A673 (cell line): ENCODE results near the gene GPHN. TPM values are rescaled to one million over a fixed set of nuclear protein-coding genes. Genes with fewer than 3 reads are reported as not detected.
A peak's percentile ranks its signal among the peaks of the same experiment; 100 is the strongest.

Source experiments
- BruUV-seq: library from RNA; stranded (reverse); fragments of 400-500 nt; replicated peaks from 2 replicates; lab custom pipeline; 2021; lab: Mats Ljungman, UMichigan
- CTCF ChIA-PET: fragments of 300-600 bp; sonication (Branson Sonifier 250); formaldehyde crosslinking; loops from one replicate; lab custom pipeline; 2022; ENCODE audit warnings: antibody characterized with exemption; lab: Charles Lee
- POLR2A ChIA-PET: fragments of 300-600 bp; sonication (Branson Sonifier 250); formaldehyde crosslinking; loops from one replicate; lab custom pipeline; 2022; ENCODE audit warnings: antibody characterized with exemption; ENCODE audit not compliant: low non-redundant PET; lab: Charles Lee
- DNase-seq: peaks from one replicate; pipeline ENCODE4 v3.0.0-alpha.2; 2015; ENCODE audit warnings: low spot score
- H3K27ac ChIP-seq: fragments of 200-600 bp; sonication (generic); 2 replicates; pipeline ENCODE4 v1.5.1; 2016; ENCODE audit warnings: mixed run types, low read depth, mild to moderate bottlenecking, mixed read lengths, antibody characterized with exemption, low read length; ENCODE audit not compliant: poor library complexity, severe bottlenecking
- H3K27me3 ChIP-seq: fragments of 200-600 bp; sonication (generic); replicated peaks from 2 replicates; pipeline ENCODE4 v1.6.1; 2017; ENCODE audit warnings: mixed run types, low read depth, mild to moderate bottlenecking, mixed read lengths, antibody characterized with exemption, low read length; ENCODE audit not compliant: insufficient read depth, poor library complexity
- H3K36me3 ChIP-seq: fragments of 200-600 bp; sonication (generic); 2 replicates; pipeline ENCODE4 v1.6.1; 2016; ENCODE audit warnings: mixed run types, mild to moderate bottlenecking, mixed read lengths, antibody characterized with exemption, low read length; ENCODE audit not compliant: insufficient read depth, poor library complexity, severe bottlenecking
- H3K4me1 ChIP-seq: fragments of 200-600 bp; sonication (generic); 2 replicates; pipeline ENCODE4 v1.6.1; 2017; ENCODE audit warnings: mixed run types, mild to moderate bottlenecking, mixed read lengths, antibody characterized with exemption, low read length; ENCODE audit not compliant: insufficient read depth, poor library complexity, severe bottlenecking
- H3K4me3 ChIP-seq: fragments of 200-600 bp; sonication (generic); 2 replicates; pipeline ENCODE4 v1.5.1; 2016; ENCODE audit warnings: low read depth, mixed run types, mild to moderate bottlenecking, mixed read lengths, low read length; ENCODE audit not compliant: poor library complexity, severe bottlenecking
- H3K9me3 ChIP-seq: fragments of 200-600 bp; sonication (generic); 2 replicates; pipeline ENCODE4 v1.6.1; 2016; ENCODE audit warnings: mixed run types, low read depth, mild to moderate bottlenecking, mixed read lengths, antibody characterized with exemption, low read length; ENCODE audit not compliant: poor library complexity, severe bottlenecking
- CTCF ChIP-seq: fragments of 300-800, 200-600 bp; sonication (generic); conservative IDR thresholded peaks from 2 replicates; pipeline ENCODE4 v1.5.1; 2017; ENCODE audit warnings: low read depth, mild to moderate bottlenecking, antibody characterized with exemption, low read length, moderate library complexity, mixed read lengths
- EZH2 ChIP-seq: fragments of 200-600 bp; sonication (generic); IDR thresholded peaks from 2 replicates; pipeline ENCODE4 v1.6.1; 2017; ENCODE audit warnings: borderline replicate concordance, low read depth, mild to moderate bottlenecking, mixed read lengths, antibody characterized with exemption, low read length; ENCODE audit not compliant: poor library complexity, severe bottlenecking
- intact Hi-C: fragments of 100-400 bp; cut with micrococcal nuclease; formaldehyde crosslinking; loops from one replicate; pipeline ENCODE4 v1.10.0; 2022; ENCODE audit not compliant: unreplicated experiment
- total RNA-seq: library from RNA; stranded (reverse); gene quantifications from 2 replicates; pipeline ENCODE4 v1.2.3, GENCODE V29; 2021

Gene GPHN
- total RNA-seq, 1 experiment from 2014 or later = 30.3 TPM

- CTCF ChIA-PET = no interaction called here
- Histone ChIP-seq H3K36me3 (no peaks in the 10 kb centered on the region), H3K4me3 (no peak overlapping the region), H3K27ac (no peak overlapping the region), H3K4me1 (no peaks in the 10 kb centered on the region), H3K9me3 (no peaks in the 10 kb centered on the region), H3K27me3 (no peaks in the 10 kb centered on the region)
- no peak for TF ChIP-seq EZH2
- TF ChIP-seq CTCF = no peak
- intact Hi-C loops = no loop called here
- POLR2A ChIA-PET = no interaction called here
- no peak for DNase-seq
- BruUV-seq = no TSS peak
Measured at GRCh38 chr14:67045440-67045839, 537.5 kb downstream of the GPHN start.

GRCh38 chr14:67050896-67051295 is 542.9 kb downstream of the GPHN start:
- no peaks in the 10 kb centered on the region for H3K9me3 ChIP-seq
- no peaks in the 10 kb centered on the region for H3K36me3 ChIP-seq
- peak; percentile 9 for DNase-seq
- POLR2A ChIA-PET = no interaction called here
- CTCF ChIA-PET = no interaction called here
- H3K4me1 ChIP-seq = no peaks in the 10 kb centered on the region
- TF ChIP-seq EZH2 = no peak
- TF ChIP-seq CTCF = no peak
- H3K27ac ChIP-seq = no peak overlapping the region
- intact Hi-C loops = no loop called here
- no peak overlapping the region for H3K4me3 ChIP-seq
- BruUV-seq = no TSS peak
- no peaks in the 10 kb centered on the region for H3K27me3 ChIP-seq

- H3K9me3 ChIP-seq = no peaks in the 10 kb centered on the region
- intact Hi-C loops = no loop called here
- H3K27ac ChIP-seq = no peak overlapping the region
- TF ChIP-seq CTCF (no peak), EZH2 (no peak)
- no TSS peak for BruUV-seq
- H3K27me3 ChIP-seq = no peaks in the 10 kb centered on the region
- POLR2A ChIA-PET = no interaction called here
- H3K4me1 ChIP-seq = no peaks in the 10 kb centered on the region
- H3K4me3 ChIP-seq = no peak overlapping the region
- CTCF ChIA-PET = no interaction called here
- DNase-seq = no peak
- no peaks in the 10 kb centered on the region for H3K36me3 ChIP-seq
Measured at GRCh38 chr14:67056684-67057083, 548.7 kb downstream of the GPHN start.
